Measurements from ENCODE around the gene RNF144B.

GRCh38 chr6:18380158-18380836 lies 6.9 kb upstream of the RNF144B start:
- TF ChIP-seq CTCF (IDR thresholded peaks at IDR 0.05) (no peak), EZH2 (IDR thresholded peaks at IDR 0.05; ENCODE audit: borderline replicate concordance, insufficient read depth, low read depth, low read length, poor library complexity, severe bottlenecking) (no peak)
